SKM-1 treated with dmso at 0.1 percent for 144 hours (cell line): ENCODE data around the gene SLC34A1.
"Not testable (repeated sequence)": the region's sequence is repeated elsewhere in the genome, so short reads cannot be mapped to it uniquely, and the experiment has no call there.

ENCODE experiments used
- DNase-seq: peaks from one replicate; lab custom pipeline; 2025; ENCODE audit not compliant: unreplicated experiment; lab: John Stamatoyannopoulos, UW

SLC34A1 gene

DNA sequence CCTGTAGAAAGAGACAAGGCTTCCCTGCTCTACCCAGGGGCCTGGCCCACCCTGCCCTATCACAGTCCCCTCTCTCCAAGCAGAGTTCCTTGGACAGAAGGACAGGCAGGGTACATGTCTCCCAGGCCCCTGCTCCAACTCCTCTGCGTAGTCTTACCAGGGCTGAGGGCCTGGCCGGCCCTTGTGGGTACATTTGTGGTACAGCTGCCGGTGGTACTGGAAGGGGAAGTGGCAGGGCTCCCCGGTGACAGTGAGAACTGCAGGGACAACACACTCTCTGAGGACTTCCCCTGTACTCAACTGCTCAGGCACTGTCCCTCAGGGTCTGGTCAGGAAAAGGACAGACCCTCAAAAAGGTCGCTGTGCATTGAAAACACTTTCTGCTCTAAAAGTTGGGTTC, 21.6 kb downstream of the SLC34A1 start:
- peak; percentile 54 for DNase-seq

- DNase-seq, result no peak
Measured at GRCh38 chr5:177409043-177409801, 25.0 kb downstream of the SLC34A1 start, which contains the start of gene F12. Gene F12, minus strand, starts transcription at chr5:177409564. Its CDS starts 37 bp downstream, at chr5:177409527.

DNA sequence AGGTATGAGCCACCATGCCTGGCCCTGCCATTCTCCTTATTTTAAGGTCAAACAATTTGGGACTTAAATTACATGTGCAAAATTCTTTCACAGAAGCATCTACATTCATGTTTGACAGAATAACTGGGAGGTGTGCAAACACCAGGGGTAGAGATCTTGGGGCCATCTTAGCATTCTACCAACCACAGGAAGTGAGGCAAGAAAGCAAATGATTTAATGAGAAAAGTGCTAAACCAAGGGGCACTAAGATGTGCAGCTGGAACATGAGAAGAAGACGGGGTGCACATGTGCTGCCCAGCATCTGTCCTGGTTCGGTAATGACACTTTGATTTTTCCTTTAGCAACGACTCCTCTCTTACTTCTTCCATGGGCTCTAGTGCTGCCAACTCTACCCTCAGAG, 26.3 kb downstream of the SLC34A1 start:
- DNase-seq, result no peak

- DNase-seq, result no peak
Measured at GRCh38 chr5:177412603-177413233, 28.5 kb downstream of the SLC34A1 start.

GRCh38 chr5:177414481-177414880, 30.2 kb downstream of the SLC34A1 start:
- DNase-seq, result no peak

GRCh38 chr5:177417081-177417480, 32.8 kb downstream of the SLC34A1 start:
- DNase-seq, result not testable (repeated sequence)

DNA sequence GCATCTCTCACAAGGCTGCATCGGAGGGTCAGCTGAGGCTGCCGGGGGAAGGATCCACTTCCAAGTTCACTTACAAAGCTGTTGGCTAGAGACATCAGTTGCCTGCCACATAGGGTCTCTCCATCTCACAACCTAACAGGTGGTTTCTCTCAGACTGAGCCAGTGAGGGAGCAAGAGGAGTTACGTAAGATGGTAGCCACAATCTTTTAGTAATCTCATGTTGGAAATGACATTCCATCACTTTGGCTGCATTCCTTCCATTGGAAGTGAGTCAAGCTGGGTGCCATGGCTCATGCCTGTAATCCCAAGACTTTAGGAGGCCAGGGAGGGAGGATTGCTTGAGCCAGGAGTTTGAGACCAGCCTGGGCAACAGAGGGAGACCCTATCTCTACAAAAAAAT, 34.8 kb downstream of the SLC34A1 start:
- DNase-seq, result no peak

- not testable (repeated sequence) for DNase-seq
Measured at GRCh38 chr5:177420472-177420871, 36.2 kb downstream of the SLC34A1 start.

DNA sequence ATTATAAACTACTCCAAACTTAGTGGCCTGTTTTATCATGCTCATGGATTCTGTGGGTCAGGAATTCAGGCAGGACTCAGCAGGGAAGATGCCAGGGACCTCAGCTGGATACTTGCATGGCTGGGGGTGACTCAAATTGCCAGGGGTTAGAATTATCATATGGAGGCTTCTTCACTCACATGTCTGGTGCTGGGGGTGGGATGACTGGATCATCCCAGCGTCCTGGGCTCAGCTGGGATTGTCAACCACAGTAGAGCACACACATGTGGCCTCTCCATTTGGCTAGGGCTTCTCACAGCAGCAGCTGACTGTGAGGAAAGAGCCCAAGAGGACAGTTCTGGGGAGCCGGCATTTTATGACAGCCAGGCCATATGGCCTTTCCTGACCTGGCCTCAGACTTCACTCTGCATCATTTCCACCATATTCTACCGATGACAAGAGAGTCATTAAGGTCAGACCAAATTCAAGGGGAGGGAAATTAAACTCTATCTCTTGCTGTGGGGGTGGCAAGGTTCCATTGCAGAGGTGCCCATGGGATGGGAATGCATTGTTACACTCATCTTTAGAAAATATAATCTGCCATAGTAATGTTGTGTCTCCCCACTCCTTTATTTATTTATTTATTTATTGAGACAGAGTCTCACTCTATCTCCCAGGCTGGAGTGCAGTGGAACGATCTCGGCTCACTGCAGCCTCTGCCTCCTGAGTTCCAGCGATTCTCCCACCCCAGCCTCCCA, 37.0 kb downstream of the SLC34A1 start:
- no peak for DNase-seq

DNA sequence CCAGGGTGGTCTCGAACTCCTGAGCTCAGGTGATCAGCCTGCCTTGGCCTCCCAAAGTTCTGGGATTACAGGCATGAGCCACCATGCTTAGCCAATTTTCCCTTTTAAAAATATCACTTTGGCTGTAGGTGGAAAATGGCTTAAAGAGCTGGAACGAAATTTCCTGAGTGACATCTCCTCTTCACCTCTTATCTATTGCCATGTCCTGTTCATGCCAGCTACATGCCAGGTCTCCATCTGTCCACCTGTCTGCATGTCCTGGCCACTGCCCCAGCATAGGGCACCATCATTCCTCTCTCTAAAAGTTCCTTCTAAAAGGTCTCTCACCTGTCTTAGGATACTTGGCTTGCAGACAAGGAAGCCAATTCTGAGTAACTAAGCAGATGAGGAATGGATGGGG, 39.4 kb downstream of the SLC34A1 start:
- DNase-seq, result no peak

DNA sequence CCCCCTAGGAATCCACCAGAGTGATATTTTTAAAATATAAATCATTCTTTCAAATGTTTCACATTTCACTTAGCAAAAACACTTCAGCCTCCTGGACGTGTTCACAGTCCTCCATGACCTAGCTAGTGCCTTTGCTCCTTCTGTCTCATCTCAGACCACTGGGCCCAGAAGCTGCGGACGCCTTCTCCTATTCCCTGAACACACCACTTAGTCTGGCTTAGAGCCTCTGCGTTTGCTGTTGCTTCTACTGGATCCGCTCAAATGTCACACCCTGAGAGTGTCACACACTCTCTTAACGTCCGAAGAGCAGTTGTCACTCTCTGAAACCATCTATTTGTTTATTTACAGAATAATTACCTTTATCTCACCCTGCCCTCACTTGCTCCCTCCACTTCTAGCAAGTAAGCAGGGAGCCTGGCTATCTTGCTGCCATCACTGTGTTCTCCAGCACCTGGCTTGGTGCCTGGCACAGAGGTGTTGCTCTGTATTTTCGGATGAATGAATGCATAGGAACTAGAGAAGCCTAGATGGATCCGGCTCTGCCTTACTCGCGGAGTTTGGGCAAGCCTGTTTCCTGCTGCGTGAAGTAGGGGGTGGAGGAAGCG, 41.1 kb downstream of the SLC34A1 start:
- DNase-seq, result no peak

DNA sequence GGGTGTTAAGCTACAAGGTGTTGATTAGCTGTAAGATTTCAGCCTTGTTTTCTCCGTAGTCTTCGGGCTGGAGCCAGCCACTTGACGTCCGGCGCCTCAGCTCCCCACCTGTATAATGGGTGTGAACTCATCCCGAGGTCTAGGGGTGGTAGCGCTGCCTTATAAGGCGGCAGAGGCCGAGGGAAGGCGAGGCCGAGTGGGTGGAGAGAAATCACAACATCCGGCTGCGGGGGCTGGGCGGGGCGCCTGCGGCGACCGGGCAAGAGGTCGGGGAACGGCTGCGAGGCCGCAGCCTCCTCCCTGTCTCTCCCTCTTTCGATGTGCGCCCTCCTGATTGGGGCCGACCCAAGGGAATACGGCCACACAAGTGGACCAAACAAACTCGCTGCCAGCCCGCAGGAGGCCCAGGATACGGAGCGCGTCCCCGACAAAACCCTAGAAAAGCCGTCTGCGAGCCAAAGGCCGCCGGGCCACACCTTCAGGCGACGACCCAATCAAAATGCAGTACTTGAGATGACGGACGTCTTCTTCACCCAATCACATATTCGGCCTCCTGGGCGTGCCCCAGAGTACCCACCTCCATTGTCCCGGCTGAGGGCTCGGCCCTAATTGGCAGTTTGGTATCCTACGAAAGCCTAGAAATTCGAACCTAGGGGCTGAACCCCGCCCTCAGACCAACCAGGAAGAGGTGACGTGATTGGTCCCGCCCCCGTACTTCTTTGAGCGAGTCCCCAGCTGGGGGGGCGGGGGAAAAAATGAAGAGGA, 41.7 kb downstream of the SLC34A1 start:
- peak; percentile 100 for DNase-seq

GRCh38 chr5:177426566-177427210, 42.5 kb downstream of the SLC34A1 start, which contains the start of gene GRK6:
Gene GRK6, plus strand, starts transcription at chr5:177426676. Its CDS starts 170 bp downstream, at chr5:177426846.
- no peak for DNase-seq

GRCh38 chr5:177427211-177427822, 43.1 kb downstream of the SLC34A1 start:
- DNase-seq, result no peak

- DNase-seq, result no peak
Measured at GRCh38 chr5:177427919-177428573, 43.8 kb downstream of the SLC34A1 start.

DNA sequence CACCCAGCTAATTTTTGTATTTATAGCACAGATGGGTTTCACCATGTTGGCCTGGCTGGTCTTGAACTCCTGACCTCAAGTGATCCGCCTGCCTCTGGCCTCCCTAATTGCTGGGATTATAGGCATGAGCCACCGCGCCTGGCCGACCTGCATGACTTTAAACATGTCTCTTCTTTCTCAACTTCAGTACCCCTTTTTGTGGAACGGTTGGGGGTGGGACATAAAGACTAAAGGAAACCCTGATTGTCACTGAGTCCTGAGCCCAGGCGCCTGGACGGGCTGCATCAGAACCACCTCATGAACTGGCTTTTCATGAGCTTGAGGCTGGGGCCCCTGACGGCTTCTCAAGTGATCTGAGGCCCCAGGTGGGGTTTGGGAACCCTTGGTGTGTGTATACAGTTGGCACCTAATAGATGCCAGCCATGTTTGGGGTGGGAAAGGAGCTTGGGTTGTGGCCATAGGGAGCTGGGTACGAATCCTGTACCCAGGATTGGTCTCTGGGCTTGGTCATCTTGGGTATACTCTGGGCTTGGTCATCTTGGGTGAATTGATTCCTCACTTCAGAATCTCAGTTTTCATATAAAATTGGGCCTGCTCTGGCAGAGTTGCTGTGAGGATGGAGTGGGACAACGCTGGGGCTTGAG, 44.5 kb downstream of the SLC34A1 start:
- DNase-seq, result no peak

DNA sequence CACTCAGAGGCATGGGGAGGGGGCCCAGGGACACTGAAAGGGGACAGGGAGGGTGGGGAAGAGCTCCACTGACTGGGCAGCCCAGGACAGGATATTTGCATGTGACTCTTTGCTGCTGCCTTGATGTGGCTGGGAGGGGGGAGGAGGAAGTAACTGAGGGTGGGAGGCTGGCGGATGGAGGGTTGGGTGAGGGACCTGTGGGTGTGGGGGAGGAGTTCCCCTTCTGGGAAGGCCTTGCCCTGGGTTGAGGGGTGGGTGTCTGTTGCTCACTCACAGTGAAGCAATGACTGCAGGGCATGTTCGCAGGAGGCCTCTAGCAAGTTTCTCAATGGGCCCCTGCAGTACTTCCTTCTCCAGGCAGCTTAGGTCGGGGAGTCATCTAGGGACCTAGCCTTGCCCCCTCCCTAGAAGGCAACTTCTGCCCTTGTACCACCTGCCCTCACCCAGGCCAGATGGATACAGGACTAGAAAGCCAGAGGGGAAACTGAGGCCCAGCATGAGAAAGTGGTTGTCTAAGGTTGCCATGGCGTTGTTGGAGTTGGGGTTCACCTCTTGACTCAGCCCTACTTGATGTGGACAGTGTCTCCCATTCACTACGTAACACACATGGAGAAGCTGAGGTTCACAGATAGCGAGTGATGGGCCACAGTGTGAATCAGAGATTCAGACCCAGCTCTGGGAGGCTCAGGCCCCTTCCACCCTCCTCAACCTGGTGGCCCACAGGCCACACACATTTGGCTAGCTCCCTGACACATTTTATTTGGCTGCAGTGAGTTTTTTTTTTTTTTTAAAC, 45.2 kb downstream of the SLC34A1 start:
- peak; percentile 99 for DNase-seq
